HS-27A (cell line): ENCODE data around the gene NGEF.
A peak's percentile ranks its signal among the peaks of the same experiment; 100 is the strongest.
"Not testable (repeated sequence)": the region's sequence is repeated elsewhere in the genome, so short reads cannot be mapped to it uniquely, and the experiment has no call there.

ENCODE experiments used
- DNase-seq: peaks from one replicate; pipeline ENCODE4 v3.0.0-alpha.2; 2012; ENCODE audit warnings: low read depth, missing footprints

NGEF gene

GRCh38 chr2:232927793-232928550, 85.1 kb downstream of the NGEF start:
- DNase-seq, result no peak

GRCh38 chr2:232927032-232927792, 85.8 kb downstream of the NGEF start:
- no peak for DNase-seq

- DNase-seq, result no peak
These were observed 86.6 kb downstream of the NGEF start for GRCh38 chr2:232926431-232926939.

- no peak for DNase-seq
These were observed 87.3 kb downstream of the NGEF start for GRCh38 chr2:232925821-232926156.

- no peak for DNase-seq
These were observed 87.8 kb downstream of the NGEF start for GRCh38 chr2:232925153-232925820.

GRCh38 chr2:232924433-232924832, 88.6 kb downstream of the NGEF start:
- no peak for DNase-seq

GRCh38 chr2:232920760-232921159, 92.3 kb downstream of the NGEF start:
- no peak for DNase-seq

- DNase-seq, result no peak
These were observed 93.0 kb downstream of the NGEF start for GRCh38 chr2:232920055-232920454.

- DNase-seq, result no peak
These were observed 93.9 kb downstream of the NGEF start for GRCh38 chr2:232919141-232919540.

- DNase-seq, result no peak
These were observed 99.2 kb downstream of the NGEF start for GRCh38 chr2:232913903-232914302.

- DNase-seq, result no peak
These were observed 101.3 kb downstream of the NGEF start for GRCh38 chr2:232911712-232912277.

GRCh38 chr2:232910376-232910775, 102.7 kb downstream of the NGEF start:
- no peak for DNase-seq

- no peak for DNase-seq
These were observed 104.4 kb downstream of the NGEF start for GRCh38 chr2:232908695-232909094.

- DNase-seq, result not testable (repeated sequence)
These were observed 105.4 kb downstream of the NGEF start for GRCh38 chr2:232907718-232908085.

GRCh38 chr2:232906867-232907717, 106.0 kb downstream of the NGEF start:
- not testable (repeated sequence) for DNase-seq

GRCh38 chr2:232903989-232904388, 109.1 kb downstream of the NGEF start:
- DNase-seq, result no peak

- peak; percentile 54 for DNase-seq
These were observed 111.1 kb downstream of the NGEF start for GRCh38 chr2:232901736-232902578.

GRCh38 chr2:232900811-232901735, 112.0 kb downstream of the NGEF start:
- DNase-seq, result no peak
